Stimulated activated naive CD8-positive, alpha-beta T cell treated with anti-CD3 and anti-CD28 coated beads, Interleukin-15, Interleukin-2, amounts not matched to agents 100 ng/mL and 50 ng/mL, for 24 hours (primary cell): ENCODE results near the gene BCLAF1.
A peak's percentile ranks its signal among the peaks of the same experiment; 100 is the strongest.
"Not testable (repeated sequence)": the region's sequence is repeated elsewhere in the genome, so short reads cannot be mapped to it uniquely, and the experiment has no call there.

ENCODE experiments used
- H3K27ac Mint-ChIP-seq: one replicate; pipeline ENCODE4 v1.8.0; 2021; ENCODE audit warnings: mild to moderate bottlenecking, mixed read lengths
- H3K27me3 Mint-ChIP-seq: one replicate; pipeline ENCODE4 v1.8.0; 2021; ENCODE audit warnings: mixed read lengths
- H3K36me3 Mint-ChIP-seq: one replicate; pipeline ENCODE4 v1.8.0; 2021; ENCODE audit warnings: low read depth, mixed read lengths
- H3K4me1 Mint-ChIP-seq: one replicate; pipeline ENCODE4 v1.8.0; 2021; ENCODE audit warnings: low read depth, mixed read lengths
- H3K4me3 Mint-ChIP-seq: one replicate; pipeline ENCODE4 v1.8.0; 2021; ENCODE audit warnings: mild to moderate bottlenecking, mixed read lengths
- H3K9me3 Mint-ChIP-seq: one replicate; pipeline ENCODE4 v1.8.0; 2021; ENCODE audit warnings: mixed read lengths

Gene BCLAF1

DNA sequence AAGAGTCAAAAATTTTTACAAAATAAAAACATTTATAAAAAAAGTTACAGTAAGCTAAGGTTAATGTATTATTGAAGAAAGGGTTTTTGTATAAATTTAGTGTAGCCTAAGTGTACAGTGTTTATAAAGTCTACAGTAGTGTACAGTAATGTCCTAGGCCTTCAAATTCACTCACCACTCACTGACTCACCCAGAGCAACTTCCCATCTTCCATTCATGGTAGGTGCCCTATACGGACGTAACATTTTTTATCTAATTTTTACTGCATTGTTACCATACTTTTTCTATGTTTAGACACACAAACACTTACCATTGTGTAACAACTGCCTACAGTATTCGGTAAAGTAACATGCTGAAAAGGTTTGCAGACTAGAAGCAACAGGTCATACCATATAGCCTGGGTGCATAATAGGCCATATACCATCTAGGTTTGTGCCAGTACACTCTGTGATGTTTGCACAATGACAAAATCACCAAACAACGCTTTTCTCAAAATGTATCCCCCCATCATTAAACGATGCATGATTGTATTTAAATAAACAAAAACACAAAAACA is 45.5 kb downstream of the BCLAF1 start:
- Mint-ChIP-seq H3K4me3 (no peak overlapping the region), H3K27ac (no peak overlapping the region), H3K27me3 (no peaks in the 10 kb centered on the region), H3K9me3 (no peaks in the 10 kb centered on the region), H3K36me3 (peaks cover 83% of the 10 kb centered on the region), H3K4me1 (peaks cover 11% of the 10 kb centered on the region)

DNA sequence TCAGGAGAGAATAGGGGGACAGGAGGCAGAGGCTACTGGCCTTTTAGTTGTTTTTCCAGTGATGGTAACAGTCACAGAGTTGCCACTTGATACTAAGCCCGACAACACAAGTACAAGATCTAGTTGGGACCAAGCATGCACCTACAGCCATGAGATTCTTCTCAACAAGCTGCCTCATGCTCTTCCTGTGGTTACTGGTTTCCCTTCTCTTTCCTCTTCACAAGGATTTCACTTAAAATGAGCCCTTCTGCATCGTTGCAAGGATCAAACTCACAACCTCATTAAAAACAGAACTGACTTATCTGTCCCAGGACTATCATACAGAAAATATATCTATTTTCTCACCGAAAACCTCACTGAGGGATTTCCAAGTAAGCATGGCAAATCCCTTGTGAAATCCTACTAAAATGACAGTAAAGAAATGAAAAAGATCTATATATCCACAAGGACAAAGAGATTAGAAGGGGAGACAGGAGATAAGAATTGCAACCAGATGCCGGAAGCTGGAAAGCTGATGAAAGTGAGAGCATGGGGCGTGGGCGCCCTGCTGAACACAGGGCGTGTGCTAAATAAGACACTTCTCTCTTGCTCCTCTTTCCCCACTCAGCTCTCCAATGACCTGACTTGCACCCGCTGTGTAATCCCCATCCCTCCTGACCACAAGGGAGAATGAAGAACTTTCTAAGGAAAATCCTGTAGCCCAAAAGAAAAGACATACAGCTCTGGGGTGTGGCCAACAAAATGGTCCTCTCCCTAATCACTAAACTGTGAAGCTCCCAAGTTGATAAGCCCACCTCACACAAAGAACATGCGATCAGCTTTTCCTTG is 53.0 kb downstream of the BCLAF1 start:
- Mint-ChIP-seq H3K36me3 (peaks cover 77% of the 10 kb centered on the region), H3K4me1 (peaks cover 3% of the 10 kb centered on the region), H3K27me3 (no peaks in the 10 kb centered on the region), H3K4me3 (no peak overlapping the region), H3K27ac (peak overlapping the region; percentile 19), H3K9me3 (no peaks in the 10 kb centered on the region)

DNA sequence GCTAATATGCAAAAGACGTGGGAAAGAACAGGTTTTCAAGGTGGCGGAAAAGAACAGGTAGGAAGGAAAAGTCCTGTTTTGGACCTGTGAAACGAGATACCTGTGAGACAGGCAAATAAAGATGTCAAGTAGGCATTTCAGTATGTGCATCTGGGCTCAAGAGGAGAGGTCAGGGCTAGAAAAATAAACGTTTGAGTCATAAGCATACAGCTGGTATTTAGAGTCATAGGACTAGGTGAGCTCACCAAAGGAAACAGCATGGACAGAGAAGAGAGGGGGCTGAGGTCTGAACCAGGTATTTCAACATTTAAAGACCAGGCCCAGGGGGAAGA is 54.4 kb downstream of the BCLAF1 start:
- no peak overlapping the region for H3K4me3 Mint-ChIP-seq
- H3K4me1 Mint-ChIP-seq: peaks cover 3% of the 10 kb centered on the region
- H3K36me3 Mint-ChIP-seq: peaks cover 80% of the 10 kb centered on the region
- H3K9me3 Mint-ChIP-seq: no peaks in the 10 kb centered on the region
- no peak overlapping the region for H3K27ac Mint-ChIP-seq
- H3K27me3 Mint-ChIP-seq: no peaks in the 10 kb centered on the region

DNA sequence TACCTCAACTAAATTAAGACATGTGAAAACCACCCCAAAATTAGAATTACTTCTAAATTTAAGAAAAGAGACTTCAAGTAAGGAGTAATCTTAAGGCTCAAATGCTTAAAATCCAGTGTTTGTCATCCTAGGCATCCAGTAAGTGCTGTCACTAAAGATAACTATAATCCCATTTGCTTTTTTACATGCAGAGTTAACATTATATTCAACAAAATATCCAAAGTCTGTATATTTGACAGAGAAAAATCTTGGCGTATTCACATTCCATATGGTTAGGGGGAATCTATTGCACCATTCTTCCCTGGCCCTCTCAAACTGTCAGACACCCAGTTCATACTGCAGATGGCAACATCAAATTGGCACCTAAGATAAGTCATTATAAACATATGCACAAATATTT is 56.9 kb downstream of the BCLAF1 start:
- no peaks in the 10 kb centered on the region for H3K27me3 Mint-ChIP-seq
- H3K4me1 Mint-ChIP-seq: peaks cover 3% of the 10 kb centered on the region
- H3K9me3 Mint-ChIP-seq: no peaks in the 10 kb centered on the region
- peaks cover 63% of the 10 kb centered on the region for H3K36me3 Mint-ChIP-seq
- H3K4me3 Mint-ChIP-seq: no peak overlapping the region
- no peak overlapping the region for H3K27ac Mint-ChIP-seq

DNA sequence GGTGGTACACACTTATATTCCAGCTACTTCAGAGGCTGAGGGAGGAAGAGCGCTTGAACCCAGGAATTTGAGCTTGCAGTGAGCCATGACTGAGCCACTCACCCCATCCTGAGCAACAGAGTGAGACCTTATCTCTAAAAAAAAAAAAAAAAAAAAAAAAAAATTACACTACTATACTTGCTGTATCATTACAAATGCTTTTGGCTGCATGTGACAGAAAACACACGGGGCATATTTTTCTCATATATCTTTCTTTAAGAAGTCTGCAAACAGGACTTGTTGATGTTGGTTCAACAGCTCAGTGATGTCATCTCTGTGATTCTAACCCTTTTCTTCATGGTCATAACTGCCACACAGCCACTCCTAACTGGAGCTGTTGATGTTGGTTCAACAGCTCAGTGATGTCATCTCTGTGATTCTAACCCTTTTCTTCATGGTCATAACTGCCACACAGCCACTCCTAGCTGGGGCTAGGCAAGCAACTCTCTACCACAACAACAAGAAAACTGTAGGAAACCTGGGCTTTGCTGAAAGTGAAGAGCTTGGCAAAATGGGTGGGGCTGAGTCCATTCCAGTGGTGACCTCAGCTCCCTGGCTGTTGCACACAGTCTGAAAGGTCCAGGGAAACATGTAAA is 59.3 kb downstream of the BCLAF1 start:
- Mint-ChIP-seq H3K27me3 (no peaks in the 10 kb centered on the region), H3K9me3 (no peaks in the 10 kb centered on the region), H3K36me3 (peaks cover 42% of the 10 kb centered on the region), H3K27ac (no peak overlapping the region), H3K4me1 (peaks cover 13% of the 10 kb centered on the region), H3K4me3 (no peak overlapping the region)

DNA sequence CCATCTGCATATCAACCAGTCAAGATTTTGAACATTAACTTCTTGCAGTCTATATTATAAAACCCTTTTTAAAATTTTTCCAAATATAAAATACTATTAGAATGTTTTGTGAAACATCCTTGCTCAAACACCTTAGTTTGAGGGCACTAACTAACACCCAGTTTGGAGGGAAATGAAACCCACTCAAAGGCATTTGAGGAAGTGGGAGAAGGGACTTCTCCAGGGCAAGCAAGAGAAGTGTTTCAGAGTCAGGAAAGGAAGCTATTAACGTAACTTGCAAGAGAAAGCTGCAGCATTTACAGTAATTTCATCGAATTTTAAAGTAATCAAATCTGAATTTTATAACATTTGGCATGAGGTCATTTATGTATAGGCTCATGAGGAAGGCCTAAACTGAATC is 60.8 kb downstream of the BCLAF1 start:
- no peak overlapping the region for H3K4me3 Mint-ChIP-seq
- H3K27ac Mint-ChIP-seq: no peak overlapping the region
- no peaks in the 10 kb centered on the region for H3K9me3 Mint-ChIP-seq
- H3K36me3 Mint-ChIP-seq: peaks cover 31% of the 10 kb centered on the region
- no peaks in the 10 kb centered on the region for H3K27me3 Mint-ChIP-seq
- H3K4me1 Mint-ChIP-seq: peaks cover 13% of the 10 kb centered on the region

DNA sequence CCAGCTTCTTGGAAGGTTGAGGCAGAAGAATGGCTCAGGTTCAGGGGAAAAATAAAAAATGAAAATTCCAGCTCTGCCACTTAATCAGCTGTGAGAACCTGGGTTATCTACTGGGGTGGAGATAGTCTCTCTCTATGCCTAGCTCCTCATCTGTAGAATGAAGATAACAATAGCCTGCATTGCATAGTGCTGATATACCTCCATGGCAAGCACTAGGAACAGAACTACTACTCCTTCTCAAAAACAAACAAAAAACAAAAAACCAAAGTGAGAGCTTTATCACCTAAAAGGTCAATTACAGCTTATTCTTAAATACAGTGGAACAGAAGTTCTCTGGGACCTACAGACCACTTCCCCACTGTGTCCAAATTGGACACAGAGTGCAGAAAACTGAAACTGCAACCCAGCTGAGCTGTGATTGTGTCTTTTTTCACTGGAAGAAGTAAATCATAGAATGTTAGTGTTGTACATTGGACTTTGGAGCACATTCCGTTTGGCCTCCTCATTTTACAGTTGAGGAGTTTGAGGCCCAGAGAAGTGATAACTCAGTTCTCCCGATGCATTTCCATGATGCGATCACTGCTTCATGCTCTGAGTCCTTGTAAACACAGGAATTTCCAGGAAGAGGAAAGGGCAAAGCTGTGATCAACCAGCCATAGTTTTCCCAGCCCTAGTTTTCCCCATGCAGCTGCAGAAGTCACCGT is 62.8 kb downstream of the BCLAF1 start:
- no peaks in the 10 kb centered on the region for H3K27me3 Mint-ChIP-seq
- H3K4me1 Mint-ChIP-seq: peaks cover 13% of the 10 kb centered on the region
- peaks cover 16% of the 10 kb centered on the region for H3K36me3 Mint-ChIP-seq
- no peaks in the 10 kb centered on the region for H3K9me3 Mint-ChIP-seq
- H3K27ac Mint-ChIP-seq: no peak overlapping the region
- no peak overlapping the region for H3K4me3 Mint-ChIP-seq

DNA sequence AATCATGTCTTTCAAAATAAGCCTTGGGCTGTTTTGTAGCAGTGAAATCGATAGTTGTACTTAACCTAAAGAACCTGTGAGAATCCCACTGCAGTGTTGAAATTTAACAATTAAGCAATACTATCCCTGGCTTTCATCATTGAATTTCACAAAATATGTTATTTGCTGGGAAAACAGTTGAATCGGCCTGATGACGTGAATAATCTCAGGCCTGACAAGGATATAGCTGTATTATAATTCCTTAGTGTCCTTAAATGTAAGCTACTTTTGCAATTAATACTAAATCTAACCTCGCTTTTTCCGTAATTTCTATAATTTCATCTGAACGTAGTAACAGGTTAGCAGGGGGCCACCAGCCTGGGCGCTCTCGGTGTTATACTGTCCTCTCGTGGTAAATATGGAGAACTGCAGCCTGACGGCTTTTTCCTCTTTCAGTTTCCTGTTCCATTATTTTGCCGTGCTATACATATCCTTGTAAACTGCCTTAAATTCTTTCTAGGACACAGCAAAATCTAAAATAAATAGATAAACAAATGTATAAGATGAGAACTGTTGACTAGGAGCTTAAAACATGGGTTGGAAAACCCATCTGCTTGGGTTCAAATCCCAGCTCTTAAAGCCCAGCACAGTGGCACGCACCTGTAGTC is 63.5 kb downstream of the BCLAF1 start:
- no peak overlapping the region for H3K4me3 Mint-ChIP-seq
- no peaks in the 10 kb centered on the region for H3K27me3 Mint-ChIP-seq

DNA sequence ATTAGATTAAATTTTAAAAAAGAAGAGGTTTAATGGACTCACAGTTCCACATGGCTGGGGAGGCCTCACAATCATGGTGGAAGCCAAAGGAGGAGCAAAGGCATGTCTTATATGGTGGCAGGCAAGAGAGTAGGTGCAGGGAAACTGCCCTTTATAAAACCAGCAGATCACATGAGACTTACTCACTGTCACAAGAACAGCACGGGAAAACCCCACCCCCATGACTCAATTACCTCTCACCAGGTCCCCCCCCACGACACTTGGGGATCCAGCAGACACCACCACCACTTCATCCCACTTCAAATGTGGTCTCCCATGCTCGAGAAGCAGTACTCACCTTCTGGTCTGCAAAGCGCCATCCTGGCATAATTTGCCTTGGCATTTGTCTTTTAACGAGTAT is 64.2 kb downstream of the BCLAF1 start:
- H3K36me3 Mint-ChIP-seq: peaks cover 8% of the 10 kb centered on the region
- H3K27ac Mint-ChIP-seq: no peak overlapping the region
- no peak overlapping the region for H3K4me3 Mint-ChIP-seq
- peaks cover under 1% of the 10 kb centered on the region for H3K9me3 Mint-ChIP-seq
- peaks cover 13% of the 10 kb centered on the region for H3K4me1 Mint-ChIP-seq
- no peaks in the 10 kb centered on the region for H3K27me3 Mint-ChIP-seq

More for the DNA sequence above, 63.5 kb downstream of the BCLAF1 start:
- Mint-ChIP-seq H3K4me1 (peaks cover 13% of the 10 kb centered on the region), H3K36me3 (peaks cover 15% of the 10 kb centered on the region), H3K9me3 (no peaks in the 10 kb centered on the region), H3K27ac (no peak overlapping the region)

DNA sequence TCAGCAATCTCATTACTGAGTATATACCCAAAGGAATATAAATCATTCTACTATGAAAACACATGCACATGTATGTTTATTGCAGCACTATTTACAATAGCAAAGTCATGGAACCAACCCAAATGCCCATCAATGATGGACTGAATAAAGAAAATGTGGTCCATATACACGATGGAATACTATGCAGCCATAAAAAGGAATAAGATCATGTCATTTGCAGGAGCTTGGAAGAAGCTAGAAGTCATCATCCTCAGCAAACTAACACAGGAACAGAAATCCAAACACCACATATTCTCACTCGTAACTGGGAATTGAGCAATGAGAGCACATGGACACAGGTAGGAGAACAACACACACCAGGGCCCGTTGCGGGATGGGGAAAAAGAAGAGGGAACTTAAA is 64.7 kb downstream of the BCLAF1 start:
- not testable (repeated sequence) for H3K27me3 Mint-ChIP-seq, H3K27ac Mint-ChIP-seq, H3K4me3 Mint-ChIP-seq, H3K36me3 Mint-ChIP-seq, H3K9me3 Mint-ChIP-seq
- H3K4me1 Mint-ChIP-seq: peaks cover 13% of the 10 kb centered on the region

DNA sequence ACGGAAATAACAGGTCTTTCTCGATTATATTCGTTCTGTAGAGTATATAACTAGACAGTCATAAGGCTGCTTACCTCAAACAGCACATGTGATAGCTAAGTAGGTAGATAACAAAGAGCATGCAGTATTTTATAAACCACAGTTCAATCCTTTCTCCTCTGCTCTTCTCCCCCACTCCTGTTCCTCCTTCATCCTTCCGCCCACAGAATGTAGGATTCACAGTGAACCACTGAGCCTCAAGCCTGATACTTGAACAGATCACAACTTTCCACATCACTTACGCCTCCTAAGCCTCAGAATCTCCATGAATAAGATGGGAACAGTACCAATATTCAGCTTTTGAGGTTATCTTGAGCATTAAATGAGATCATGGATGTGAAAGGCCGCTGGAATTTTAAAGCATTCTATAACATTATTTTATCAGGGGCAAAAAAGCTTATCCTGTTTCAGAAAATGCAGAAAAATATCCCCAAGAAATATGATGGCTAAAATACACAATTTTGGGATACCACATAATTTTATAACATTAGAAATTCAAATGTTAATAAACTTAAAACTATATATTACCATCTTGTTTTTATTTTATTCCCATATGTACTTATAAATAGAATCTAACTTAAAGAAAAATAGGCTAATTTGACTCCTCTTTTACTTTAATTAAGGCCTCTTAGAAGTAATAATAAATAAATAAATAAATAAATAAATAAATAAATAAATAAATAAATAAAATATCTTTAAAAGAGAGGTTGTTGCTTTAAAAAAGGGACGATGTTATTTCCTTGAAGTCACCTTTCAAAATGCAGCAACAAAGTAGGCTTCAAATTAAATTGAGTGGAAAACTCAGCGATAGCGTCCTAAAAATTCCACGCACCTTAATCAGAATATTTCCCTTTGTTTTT is 72.9 kb downstream of the BCLAF1 start:
- Mint-ChIP-seq H3K4me3 (no peak overlapping the region), H3K27ac (no peak overlapping the region), H3K9me3 (peaks cover 7% of the 10 kb centered on the region), H3K27me3 (no peaks in the 10 kb centered on the region), H3K36me3 (no peaks in the 10 kb centered on the region), H3K4me1 (no peaks in the 10 kb centered on the region)

DNA sequence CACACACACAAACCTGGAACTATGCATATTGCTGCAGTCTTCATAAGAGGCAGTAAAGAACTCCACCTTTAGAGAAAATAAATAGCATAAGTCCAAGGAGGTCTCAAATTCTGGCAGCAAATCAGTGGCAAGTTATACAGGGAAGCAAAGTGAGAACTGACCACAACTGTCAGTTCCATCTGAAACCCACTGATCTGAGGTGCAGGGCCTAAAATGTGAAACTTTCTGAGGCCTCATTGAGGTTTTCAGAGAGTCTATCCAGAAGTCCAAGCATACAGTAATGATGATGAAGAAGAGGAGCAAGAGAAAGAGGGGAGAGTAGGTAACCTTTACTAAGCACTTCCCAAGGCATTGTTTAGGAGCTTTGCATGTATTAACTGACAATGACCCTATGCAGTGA is 75.8 kb downstream of the BCLAF1 start:
- Mint-ChIP-seq H3K9me3 (no peaks in the 10 kb centered on the region), H3K36me3 (no peaks in the 10 kb centered on the region), H3K4me3 (no peak overlapping the region), H3K27ac (no peak overlapping the region), H3K27me3 (no peaks in the 10 kb centered on the region), H3K4me1 (no peaks in the 10 kb centered on the region)

DNA sequence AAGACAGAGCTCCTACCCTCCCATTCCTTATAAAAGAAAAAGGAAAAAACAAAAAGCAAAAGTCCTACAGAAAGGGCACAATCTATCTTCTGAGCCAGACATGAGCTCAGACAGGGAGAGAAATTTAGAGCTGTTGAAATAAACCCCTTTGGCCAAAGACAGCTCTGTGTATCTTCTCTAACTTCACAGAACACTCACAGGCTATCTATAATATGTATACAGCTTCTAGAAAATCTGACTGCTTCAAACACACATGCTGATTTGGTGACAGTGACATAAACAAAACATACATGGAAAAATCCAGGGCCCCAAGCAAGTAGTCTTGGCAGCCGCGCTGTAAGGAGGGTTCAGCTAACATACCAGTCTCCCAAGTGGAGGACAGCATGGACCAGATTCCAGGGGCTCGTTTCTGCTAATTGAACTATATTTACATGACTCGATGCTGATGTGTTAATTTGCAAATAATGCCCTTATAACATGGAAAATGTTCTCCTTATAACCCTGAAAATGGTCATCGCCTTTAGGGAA is 76.6 kb downstream of the BCLAF1 start:
- Mint-ChIP-seq H3K27ac (no peak overlapping the region), H3K27me3 (no peaks in the 10 kb centered on the region), H3K9me3 (no peaks in the 10 kb centered on the region), H3K4me3 (no peak overlapping the region), H3K36me3 (no peaks in the 10 kb centered on the region), H3K4me1 (no peaks in the 10 kb centered on the region)

DNA sequence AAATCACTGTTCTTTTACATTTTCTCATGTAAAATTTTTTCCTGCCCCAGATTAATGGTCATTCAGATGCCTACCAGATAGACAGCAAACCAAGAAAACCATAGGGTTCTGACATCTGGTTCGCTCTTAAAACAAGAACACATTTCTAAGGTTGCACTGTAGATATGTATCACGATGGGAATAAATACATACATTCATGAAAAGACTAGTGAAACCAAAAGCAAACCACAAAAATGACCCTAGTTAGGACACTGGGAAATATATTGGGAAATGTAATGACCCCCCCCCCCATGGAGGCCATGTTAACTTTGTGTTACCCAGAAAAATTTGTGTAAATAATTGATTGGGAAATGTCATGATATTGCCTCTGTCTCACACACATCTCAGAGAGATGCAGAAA is 77.0 kb downstream of the BCLAF1 start:
- no peak overlapping the region for H3K4me3 Mint-ChIP-seq
- H3K27ac Mint-ChIP-seq: no peak overlapping the region
- H3K27me3 Mint-ChIP-seq: no peaks in the 10 kb centered on the region
- no peaks in the 10 kb centered on the region for H3K9me3 Mint-ChIP-seq
- no peaks in the 10 kb centered on the region for H3K4me1 Mint-ChIP-seq
- H3K36me3 Mint-ChIP-seq: no peaks in the 10 kb centered on the region
